ENCODE data around the gene PLA2G2C.

Gene PLA2G2C

GRCh38 chr1:20126806-20127440, 59.4 kb downstream of the PLA2G2C start:
- DNase-seq, result no peak

- no peak for DNase-seq
Observed at GRCh38 chr1:20126041-20126805, 60.1 kb downstream of the PLA2G2C start.

- DNase-seq, result no peak
Observed at GRCh38 chr1:20125100-20125499, 61.2 kb downstream of the PLA2G2C start.

- no peak for DNase-seq
Observed at GRCh38 chr1:20124456-20125057, 61.8 kb downstream of the PLA2G2C start.

GRCh38 chr1:20123722-20124455, 62.4 kb downstream of the PLA2G2C start:
- no peak for DNase-seq

- no peak for DNase-seq
Observed at GRCh38 chr1:20120796-20121195, 65.5 kb downstream of the PLA2G2C start.

- DNase-seq, result no peak
Observed at GRCh38 chr1:20119347-20119746, 67.0 kb downstream of the PLA2G2C start, which contains the start of gene PLA2G2D. Gene PLA2G2D, minus strand, starts transcription at chr1:20119536. Its CDS starts 38 bp downstream, at chr1:20119498.

- no peak for DNase-seq
Observed at GRCh38 chr1:20117236-20117635, 69.1 kb downstream of the PLA2G2C start.

- no peak for DNase-seq
Observed at GRCh38 chr1:20115916-20116315, 70.4 kb downstream of the PLA2G2C start.

- no peak for DNase-seq
Observed at GRCh38 chr1:20115479-20115878, 70.8 kb downstream of the PLA2G2C start.

- no peak for DNase-seq
Observed at GRCh38 chr1:20114021-20114648, 72.2 kb downstream of the PLA2G2C start.

Data from activated CD4-positive, alpha-beta T cell treated with anti-CD3 and anti-CD28 coated beads, Interleukin-2, amount 50 U/mL, for 1 hour (primary cell).